Eye (tissue), 1 donor: Measurements from ENCODE around the gene PNPLA7.
"Not testable (repeated sequence)": the region's sequence is repeated elsewhere in the genome, so short reads cannot be mapped to it uniquely, and the experiment has no call there.

Source experiments
- DNase-seq: peaks from one replicate; pipeline ENCODE4 v3.0.0-alpha.2; 2015

Gene PNPLA7

GRCh38 chr9:137550231-137550621, at the start of gene PNPLA7:
Gene PNPLA7 (minus strand): TSS chr9:137550402. CDS start chr9:137550197, 205 bp downstream.
- peak; percentile 85 for DNase-seq

DNA sequence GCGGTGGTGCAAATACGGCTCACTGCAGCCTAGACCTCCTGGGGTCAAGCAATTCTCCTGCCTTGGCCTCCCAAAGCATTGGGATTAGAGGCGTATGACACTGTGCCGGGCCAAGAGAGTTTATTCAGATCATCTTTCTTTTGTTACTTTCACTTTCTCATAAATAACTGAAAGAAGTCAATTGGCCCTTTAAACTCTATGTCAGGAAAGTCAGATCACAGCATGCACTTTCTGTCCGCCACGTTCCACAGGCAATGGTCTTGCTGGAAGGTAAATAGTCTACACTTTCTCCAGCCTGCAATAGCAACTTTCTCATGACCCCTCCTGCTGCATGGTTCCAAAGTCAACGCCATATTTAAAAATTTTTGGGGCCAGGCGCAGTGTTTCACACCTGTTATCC, 48.7 kb upstream of the PNPLA7 start:
- no peak for DNase-seq

GRCh38 chr9:137596577-137596976, 46.4 kb upstream of the PNPLA7 start:
- not testable (repeated sequence) for DNase-seq

- no peak for DNase-seq
Measured at GRCh38 chr9:137593176-137593575, 43.0 kb upstream of the PNPLA7 start.

- no peak for DNase-seq
Measured at GRCh38 chr9:137592767-137593166, 42.6 kb upstream of the PNPLA7 start.

GRCh38 chr9:137590469-137591383, 40.5 kb upstream of the PNPLA7 start, which contains the start of gene ZMYND19:
Gene ZMYND19 (minus strand): TSS chr9:137590512. CDS start chr9:137590263, 249 bp downstream.
- peak; percentile 97 for DNase-seq

- no peak for DNase-seq
Measured at GRCh38 chr9:137590123-137590468, 39.9 kb upstream of the PNPLA7 start.

DNA sequence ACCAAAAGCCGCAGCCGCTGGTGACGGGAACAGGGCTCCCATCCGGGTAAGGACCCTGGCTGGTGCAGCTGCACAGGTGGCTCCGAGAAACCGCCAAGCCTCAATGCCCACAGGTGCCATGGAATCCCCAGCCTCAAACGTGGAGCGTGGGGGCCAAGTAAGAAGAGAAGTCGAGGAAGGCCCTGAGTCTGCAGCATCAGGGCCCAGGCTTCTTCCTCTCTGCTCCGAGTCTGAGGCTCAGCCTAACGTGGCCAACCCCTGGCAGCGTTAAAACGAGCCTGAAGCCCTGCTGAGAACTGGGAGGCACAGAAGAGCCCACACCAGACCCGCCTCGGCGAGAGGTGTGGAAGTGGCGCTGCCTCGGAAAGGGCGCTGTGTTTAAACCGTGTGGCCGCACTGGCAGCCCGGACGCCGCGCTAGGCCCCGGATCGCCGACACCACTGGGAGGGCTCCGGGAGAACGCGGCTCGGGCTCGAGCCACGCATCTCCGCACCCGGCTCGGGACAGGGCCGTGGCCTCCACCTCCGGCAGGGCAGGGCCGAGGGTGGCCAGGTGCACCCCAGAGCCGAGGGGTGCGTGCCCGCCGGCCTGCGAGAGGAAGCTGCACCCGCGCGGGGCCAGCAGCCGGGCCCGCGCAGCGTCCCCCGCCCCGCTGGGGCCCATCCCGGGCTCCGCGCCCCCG, 39.4 kb upstream of the PNPLA7 start:
- DNase-seq: peak; percentile 28

GRCh38 chr9:137588891-137589290, 38.7 kb upstream of the PNPLA7 start:
- DNase-seq: no peak

GRCh38 chr9:137588311-137588710, 38.1 kb upstream of the PNPLA7 start:
- no peak for DNase-seq

GRCh38 chr9:137586854-137587253, 36.7 kb upstream of the PNPLA7 start:
- DNase-seq: no peak

GRCh38 chr9:137583957-137584356, 33.8 kb upstream of the PNPLA7 start:
- no peak for DNase-seq

- no peak for DNase-seq
Measured at GRCh38 chr9:137583347-137583746, 33.1 kb upstream of the PNPLA7 start.

GRCh38 chr9:137582286-137582860, 32.2 kb upstream of the PNPLA7 start:
- no peak for DNase-seq

DNA sequence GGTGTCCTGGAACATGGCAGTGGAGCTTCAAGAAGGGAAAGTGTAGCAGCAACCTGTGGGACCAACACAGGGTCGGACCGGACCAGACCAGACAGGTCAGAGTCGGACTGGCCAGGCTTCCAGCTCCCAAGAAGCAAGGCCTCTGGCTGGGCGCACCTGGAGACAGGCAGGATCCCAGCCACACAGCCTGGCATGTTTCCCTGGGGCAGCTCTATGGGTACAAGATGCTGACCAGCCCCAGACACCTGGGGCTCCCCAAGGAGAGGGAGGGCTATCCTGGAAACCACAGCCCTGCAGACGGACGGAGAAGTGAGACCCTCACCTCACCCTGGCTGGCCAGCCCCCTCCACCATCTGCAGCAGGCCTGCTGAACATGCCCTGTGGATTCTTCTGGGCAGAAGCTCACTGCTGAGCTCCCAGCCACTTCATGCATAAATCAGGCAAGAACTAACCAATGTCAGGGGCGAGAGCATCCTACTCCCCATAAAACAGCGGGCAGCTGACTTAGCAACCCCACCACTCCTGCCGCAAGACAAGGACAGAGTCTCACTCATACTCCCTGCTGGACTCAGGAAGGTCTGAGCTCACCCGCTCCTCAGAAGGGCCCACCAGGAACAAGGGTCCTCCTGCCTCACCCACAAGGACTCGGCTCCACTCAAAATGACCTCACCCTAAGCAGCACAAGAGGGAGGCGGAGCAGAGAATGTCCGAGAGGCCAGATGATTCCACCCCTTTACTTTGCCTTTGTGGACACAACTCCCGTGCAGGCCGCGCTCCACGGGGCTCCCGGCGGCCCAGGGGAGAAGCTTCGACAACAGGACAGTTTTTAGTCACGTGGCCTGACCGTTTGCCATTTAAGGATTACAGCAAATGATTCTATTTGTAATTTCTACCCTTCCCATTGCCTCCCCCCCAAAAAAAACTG, 31.4 kb upstream of the PNPLA7 start:
- no peak for DNase-seq

DNA sequence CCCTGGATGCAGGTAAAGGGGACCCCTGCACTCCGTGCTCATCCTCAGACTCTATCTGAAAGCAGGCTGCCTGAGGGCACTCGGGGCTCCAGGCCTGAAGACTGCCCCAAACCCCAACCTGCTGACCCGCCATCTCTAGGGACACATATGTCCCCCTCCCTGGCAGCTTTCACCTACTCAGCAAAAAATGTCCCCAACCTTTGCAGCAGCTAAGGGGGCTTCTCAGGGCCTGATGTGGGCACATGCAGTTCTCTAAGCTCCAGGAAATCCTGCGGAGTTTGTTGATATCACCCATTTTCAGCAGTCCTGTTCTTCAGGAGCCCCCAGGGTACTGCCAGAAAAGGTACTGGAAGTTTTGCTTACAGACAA, 30.7 kb upstream of the PNPLA7 start:
- DNase-seq: no peak

DNA sequence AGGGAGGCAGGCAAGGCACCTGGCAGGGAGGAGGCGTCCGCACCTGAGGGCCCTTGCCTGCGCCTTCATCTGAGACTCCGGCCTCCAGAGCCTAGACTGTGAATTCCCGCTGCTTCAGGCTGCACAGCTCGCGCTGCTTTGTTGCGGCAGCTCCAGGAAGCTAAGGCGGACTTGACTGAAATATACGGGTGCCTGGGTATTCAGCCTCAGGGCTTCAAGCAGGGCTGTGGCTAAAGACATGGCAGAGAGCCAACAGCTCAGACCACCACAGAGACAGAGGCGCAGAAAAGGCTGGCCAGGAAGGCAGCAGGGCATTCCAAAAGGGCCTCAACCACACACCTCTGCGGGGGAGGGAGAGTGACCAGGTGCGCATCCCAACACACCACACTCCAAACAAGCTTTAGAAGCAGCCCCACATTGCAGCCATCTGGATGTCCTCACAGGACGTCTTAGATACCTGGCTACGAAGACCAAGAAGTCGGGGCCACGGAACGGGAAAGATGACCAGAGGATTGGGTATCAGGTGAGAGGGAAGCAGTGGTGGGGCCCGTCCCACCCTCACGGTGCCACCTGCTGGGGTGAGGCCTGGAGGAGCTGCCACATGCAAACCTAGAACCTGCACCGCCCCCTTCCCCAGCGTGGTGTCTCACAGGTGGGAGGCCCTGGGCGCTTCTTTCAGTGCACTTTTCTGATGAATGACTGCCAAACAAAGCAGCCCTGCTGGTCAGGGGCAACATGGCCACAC, 30.2 kb upstream of the PNPLA7 start:
- DNase-seq: no peak

DNA sequence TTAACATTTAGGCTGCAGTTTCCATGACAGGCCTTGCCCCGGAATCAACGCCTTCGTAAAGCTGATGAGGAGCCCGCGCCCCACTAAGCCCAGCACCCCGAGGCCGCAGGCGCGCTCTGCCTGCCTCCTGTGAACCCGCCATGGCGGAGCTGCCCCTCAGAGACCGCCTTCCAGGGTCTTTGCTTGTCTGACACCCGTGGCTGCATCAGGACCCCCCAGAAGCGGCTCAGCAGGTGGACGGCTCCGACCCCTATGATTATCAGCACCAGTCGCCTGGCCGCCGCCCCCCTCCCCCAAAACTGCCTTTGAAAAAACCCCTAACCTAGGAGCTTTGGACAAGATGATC, 29.0 kb upstream of the PNPLA7 start:
- DNase-seq: no peak

- peak; percentile 97 for DNase-seq
Measured at GRCh38 chr9:137578518-137579258, 28.5 kb upstream of the PNPLA7 start, which contains the start of gene DPH7. Gene DPH7 (minus strand): TSS chr9:137578925. CDS start chr9:137578777, 148 bp downstream.

- no peak for DNase-seq
Measured at GRCh38 chr9:137575716-137576411, 25.7 kb upstream of the PNPLA7 start.

DNA sequence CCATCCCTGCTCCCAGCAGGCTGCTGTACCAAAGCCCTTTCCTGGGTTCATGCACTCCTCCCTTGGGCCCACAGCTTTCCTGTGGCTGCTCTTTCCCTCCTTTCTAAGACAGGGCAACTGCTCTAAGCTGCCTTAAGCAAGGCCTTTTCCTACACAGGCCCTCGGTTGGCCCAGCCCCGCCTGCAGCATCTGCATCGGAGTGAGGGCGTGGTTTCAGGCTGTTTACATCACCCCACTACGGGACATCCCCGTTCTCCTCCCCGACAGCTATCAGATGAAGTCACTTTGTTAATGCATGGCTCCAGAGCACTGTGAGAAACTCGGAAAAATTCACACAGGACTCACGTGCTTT, 25.1 kb upstream of the PNPLA7 start:
- DNase-seq: no peak
